WI38 (cell line): ENCODE data around the gene POTEB.
"Not testable (repeated sequence)": the region's sequence is repeated elsewhere in the genome, so short reads cannot be mapped to it uniquely, and the experiment has no call there.

Experiments used
- H3K4me3 ChIP-seq: 2 replicates; pipeline ENCODE4 v1.5.1; 2011; ENCODE audit warnings: low read depth, mild to moderate bottlenecking, control low read depth, low read length

Gene POTEB

GRCh38 chr15:21877635-21878034, at the start of gene POTEB:
Gene POTEB, minus strand, starts transcription at chr15:21877735. Its CDS starts 489 bp downstream, at chr15:21877246.
- not testable (repeated sequence) for H3K4me3 ChIP-seq

DNA sequence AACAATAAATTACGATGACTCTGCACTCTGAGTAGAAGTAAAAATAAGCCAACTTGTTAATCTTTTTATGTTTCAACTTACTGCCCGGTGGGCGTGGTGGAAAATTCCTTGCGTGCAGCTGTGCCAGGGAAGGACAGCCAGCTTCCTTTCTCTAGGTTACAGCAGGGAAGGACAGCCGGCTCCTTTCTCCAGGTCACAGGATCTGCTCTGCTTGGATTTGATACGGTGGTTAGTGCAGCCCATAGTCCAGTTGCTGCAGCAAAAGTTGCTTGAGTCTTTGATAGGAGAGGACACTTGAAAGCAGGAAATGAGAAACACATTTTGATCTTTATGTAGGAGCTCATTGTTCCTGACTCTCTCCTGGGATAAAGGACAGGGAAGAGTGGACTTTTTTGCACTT, 13.4 kb upstream of the POTEB start:
- not testable (repeated sequence) for H3K4me3 ChIP-seq

- H3K4me3 ChIP-seq, result not testable (repeated sequence)
Observed at GRCh38 chr15:21889542-21889941, 12.0 kb upstream of the POTEB start.

- H3K4me3 ChIP-seq, result not testable (repeated sequence)
Observed at GRCh38 chr15:21838831-21839230, 38.7 kb downstream of the POTEB start.
